ENCODE data around the gene TRIM62. TPM values are rescaled to one million over a fixed set of nuclear protein-coding genes. Genes with fewer than 3 reads are reported as not detected.

The TRIM62 gene
- total and polyA plus RNA-seq, 10 donors: 2.5 to 16.1 (median 9.2) TPM

DNA sequence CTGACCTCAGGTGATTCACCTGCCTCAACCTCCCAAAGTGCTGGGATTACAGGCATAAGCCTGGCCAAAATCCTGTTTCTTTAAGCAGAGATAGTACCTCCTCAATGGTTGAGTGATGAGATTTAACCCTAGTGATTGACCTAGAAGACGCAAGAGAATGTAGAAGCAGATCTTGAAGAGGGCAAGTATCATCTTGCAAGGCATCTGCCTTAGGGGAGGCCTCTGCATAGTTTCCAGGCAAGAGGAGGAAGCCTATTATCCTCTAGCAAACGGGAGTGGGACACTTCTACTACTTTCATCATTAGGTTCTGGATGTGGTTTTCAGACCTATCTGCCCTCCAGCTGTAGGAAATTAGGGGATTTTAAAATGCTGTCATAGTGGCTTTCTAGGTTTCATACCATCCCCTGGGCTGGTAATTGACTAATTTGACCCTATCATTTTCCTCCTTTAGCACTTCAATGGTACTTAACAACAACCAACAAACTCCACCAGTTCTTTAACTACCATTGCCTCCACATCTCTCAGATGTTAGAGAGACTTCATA, 10.0 kb upstream of the TRIM62 start:
- no peak overlapping the region for H3K4me3 ChIP-seq
- no peak overlapping the region for H3K27ac ChIP-seq
- DNase-seq: no peak
- peaks cover 0 to 3% (median 0%) of the 10 kb centered on the region in 6 donors for H3K4me1 ChIP-seq
- TF ChIP-seq POLR2AphosphoS5 (IDR thresholded peaks at IDR 0.05): no peak
- TF ChIP-seq POLR2A (IDR thresholded peaks at IDR 0.05): no peak
- TF ChIP-seq, protein P1, sequence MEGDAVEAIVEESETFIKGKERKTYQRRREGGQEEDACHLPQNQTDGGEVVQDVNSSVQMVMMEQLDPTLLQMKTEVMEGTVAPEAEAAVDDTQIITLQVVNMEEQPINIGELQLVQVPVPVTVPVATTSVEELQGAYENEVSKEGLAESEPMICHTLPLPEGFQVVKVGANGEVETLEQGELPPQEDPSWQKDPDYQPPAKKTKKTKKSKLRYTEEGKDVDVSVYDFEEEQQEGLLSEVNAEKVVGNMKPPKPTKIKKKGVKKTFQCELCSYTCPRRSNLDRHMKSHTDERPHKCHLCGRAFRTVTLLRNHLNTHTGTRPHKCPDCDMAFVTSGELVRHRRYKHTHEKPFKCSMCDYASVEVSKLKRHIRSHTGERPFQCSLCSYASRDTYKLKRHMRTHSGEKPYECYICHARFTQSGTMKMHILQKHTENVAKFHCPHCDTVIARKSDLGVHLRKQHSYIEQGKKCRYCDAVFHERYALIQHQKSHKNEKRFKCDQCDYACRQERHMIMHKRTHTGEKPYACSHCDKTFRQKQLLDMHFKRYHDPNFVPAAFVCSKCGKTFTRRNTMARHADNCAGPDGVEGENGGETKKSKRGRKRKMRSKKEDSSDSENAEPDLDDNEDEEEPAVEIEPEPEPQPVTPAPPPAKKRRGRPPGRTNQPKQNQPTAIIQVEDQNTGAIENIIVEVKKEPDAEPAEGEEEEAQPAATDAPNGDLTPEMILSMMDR (IDR thresholded peaks at IDR 0.05 in 8 of 11, conservative IDR thresholded peaks at IDR 0.05 in 3 of 11): no peak
- 68 to 82% (median 78%) methylated on average over 2 of the region's 2 CpGs for WGBS, 5 donors
- H3K9me3 ChIP-seq: no peaks in the 10 kb centered on the region
- no peaks in the 10 kb centered on the region for H3K36me3 ChIP-seq
- peaks cover 0 to 20% (median 0%) of the 10 kb centered on the region in 7 donors for H3K27me3 ChIP-seq (replicated peaks in 1 of 7)
- intact Hi-C loops (cut with DNase I; ENCODE audit: low total_unique reads): no loop called here

DNA sequence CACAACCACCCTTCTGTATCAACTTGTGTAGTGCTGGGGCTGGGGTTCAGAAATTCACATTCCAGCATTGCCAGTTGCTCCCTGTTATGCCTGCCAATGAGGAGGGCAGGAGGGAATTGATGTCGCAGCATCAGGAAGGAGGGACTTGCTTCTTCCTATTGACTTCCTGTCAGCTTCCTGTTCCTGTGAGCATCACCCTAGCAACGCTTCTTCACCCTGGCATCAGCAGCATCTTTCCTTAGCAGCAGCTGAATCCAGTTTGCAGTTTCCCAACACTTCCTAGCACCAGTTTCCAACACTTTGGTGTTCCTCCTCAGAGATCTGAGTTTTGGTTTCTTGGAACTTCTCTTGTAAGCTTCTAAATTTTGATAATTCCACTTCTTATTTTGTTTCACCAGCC, 8.9 kb upstream of the TRIM62 start:
- intact Hi-C loops (cut with DNase I; ENCODE audit: low total_unique reads): no loop called here
- Histone ChIP-seq H3K9me3 (no peaks in the 10 kb centered on the region), H3K36me3 (no peaks in the 10 kb centered on the region), H3K27me3 (replicated peaks in 1 of 7) (peaks cover 0 to 20% (median 0%) of the 10 kb centered on the region in 7 donors), H3K4me1 (peaks cover 0 to 3% (median 0%) of the 10 kb centered on the region in 6 donors), H3K4me3 (no peak overlapping the region), H3K27ac (no peak overlapping the region)
- TF ChIP-seq POLR2AphosphoS5 (IDR thresholded peaks at IDR 0.05) (no peak), POLR2A (IDR thresholded peaks at IDR 0.05) (no peak)
- TF ChIP-seq, protein P1 (IDR thresholded peaks at IDR 0.05 in 8 of 11, conservative IDR thresholded peaks at IDR 0.05 in 3 of 11): no peak
- WGBS, 5 donors: 40 to 52% (median 42%) methylated on average over 2 of the region's 2 CpGs
- no peak for DNase-seq

DNA sequence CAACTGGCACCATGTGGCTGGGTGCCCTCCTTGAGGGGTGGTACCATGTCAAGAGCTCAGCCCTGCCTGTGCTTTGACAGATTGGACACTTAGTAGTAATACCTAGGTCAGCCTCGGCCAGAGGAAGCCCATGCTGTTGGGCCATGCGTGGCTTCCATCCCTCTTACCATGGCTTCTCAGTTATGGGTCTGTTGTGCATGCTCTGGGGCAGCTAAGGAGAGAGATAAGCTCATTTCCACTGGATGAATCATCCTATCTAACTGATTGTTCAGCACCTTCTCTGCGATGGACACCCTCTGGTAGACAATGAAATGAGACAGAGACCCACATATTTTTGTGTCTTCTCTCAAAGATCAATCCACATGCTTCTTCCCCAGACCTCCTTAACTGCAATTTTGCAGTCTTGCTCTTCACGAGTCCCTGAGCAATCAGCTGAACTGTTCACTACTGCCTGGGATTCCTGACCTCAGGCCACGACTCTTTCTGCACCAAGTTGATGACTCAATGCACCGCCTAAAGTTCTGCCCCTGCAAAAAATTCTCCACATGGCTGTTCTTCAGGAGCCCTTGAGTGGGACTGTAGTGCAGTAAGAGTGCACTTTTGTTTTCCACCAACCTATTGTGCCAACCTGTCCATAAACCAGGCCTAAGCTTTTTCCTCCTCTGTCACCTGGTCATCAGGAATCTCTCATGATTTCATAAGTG, 6.9 kb upstream of the TRIM62 start:
- H3K9me3 ChIP-seq: no peaks in the 10 kb centered on the region
- DNase-seq: no peak
- peaks cover 0 to 32% (median 0%) of the 10 kb centered on the region in 7 donors for H3K27me3 ChIP-seq (replicated peaks in 1 of 7)
- H3K36me3 ChIP-seq: no peaks in the 10 kb centered on the region
- no peak for TF ChIP-seq POLR2AphosphoS5 (IDR thresholded peaks at IDR 0.05)
- TF ChIP-seq, protein P1 (IDR thresholded peaks at IDR 0.05 in 8 of 11, conservative IDR thresholded peaks at IDR 0.05 in 3 of 11): no peak
- TF ChIP-seq POLR2A (IDR thresholded peaks at IDR 0.05): no peak
- H3K4me3 ChIP-seq: no peak overlapping the region
- WGBS, 5 donors: 79 to 93% (median 84%) methylated on average over 6 of the region's 6 CpGs
- intact Hi-C loops (cut with DNase I; ENCODE audit: low total_unique reads): no loop called here
- peaks cover 0 to 3% (median 0%) of the 10 kb centered on the region in 6 donors for H3K4me1 ChIP-seq
- H3K27ac ChIP-seq: no peak overlapping the region

DNA sequence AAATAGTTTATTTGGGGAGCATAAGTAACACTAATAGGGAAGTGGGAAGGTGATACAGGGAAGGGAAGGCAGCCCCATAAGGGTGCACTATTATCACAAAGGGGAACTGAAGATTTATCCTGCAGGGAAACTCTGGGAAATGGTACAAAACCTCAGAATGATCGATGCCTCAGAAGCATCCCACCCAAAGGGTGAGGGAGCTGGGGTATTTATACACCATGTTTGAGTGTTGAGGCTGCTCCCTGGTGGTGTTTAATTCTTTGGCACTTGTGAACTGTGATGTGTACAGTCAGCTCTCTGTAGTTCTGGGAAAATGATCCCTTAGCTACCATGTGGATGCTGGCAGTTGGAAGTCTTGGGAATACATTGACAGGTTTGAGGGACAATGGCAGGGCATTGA, 5.1 kb upstream of the TRIM62 start:
- DNase-seq: no peak
- 83 to 100% (median 91%) methylated on average over 1 of the region's 1 CpG for WGBS, 5 donors

More for the DNA sequence above, 5.1 kb upstream of the TRIM62 start:
- H3K4me3 ChIP-seq: no peak overlapping the region
- no peaks in the 10 kb centered on the region for H3K36me3 ChIP-seq
- peaks cover 0 to 18% (median 7%) of the 10 kb centered on the region in 6 donors for H3K4me1 ChIP-seq
- TF ChIP-seq, protein P1 (IDR thresholded peaks at IDR 0.05 in 8 of 11, conservative IDR thresholded peaks at IDR 0.05 in 3 of 11): no peak
- TF ChIP-seq POLR2AphosphoS5 (IDR thresholded peaks at IDR 0.05) (no peak), POLR2A (IDR thresholded peaks at IDR 0.05) (no peak)
- no peak overlapping the region for H3K27ac ChIP-seq
- H3K27me3 ChIP-seq (replicated peaks in 1 of 7): peaks cover 0 to 31% (median 0%) of the 10 kb centered on the region in 7 donors
- no peaks in the 10 kb centered on the region for H3K9me3 ChIP-seq
- intact Hi-C loops (cut with DNase I; ENCODE audit: low total_unique reads): no loop called here
